Body of pancreas (tissue), 4 donors: ENCODE measurements around the gene PRDM8.

ENCODE experiments used
- CTCF ChIP-seq, 7 experiments: fragments of 450-650 bp in 4 of 7; fragments of 200-600 bp in 3 of 7; sonication (generic) in 3 of 7; IDR thresholded peaks; one replicate each; pipeline ENCODE4 v1.5.1; 2016 to 2019; ENCODE audit warnings: antibody characterized with exemption in 7 of 7
- POLR2A ChIP-seq, 3 donors: fragments of 450-650 bp; IDR thresholded peaks; one replicate each; pipeline ENCODE4 v1.6.1; 2016; ENCODE audit warnings: antibody characterized with exemption in 3 of 3, mild to moderate bottlenecking in 2 of 3

- TF ChIP-seq POLR2A (IDR thresholded peaks at IDR 0.05): no peak
- no peak for TF ChIP-seq CTCF (IDR thresholded peaks at IDR 0.05)
Observed at GRCh38 chr4:80208610-80209339, 11.5 kb downstream of the PRDM8 start.
